CD4-positive, alpha-beta T cell (primary cell): ENCODE results near the gene GLIS1. TPM values are rescaled to one million over a fixed set of nuclear protein-coding genes. Genes with fewer than 3 reads are reported as not detected.

Source experiments
- ATAC-seq: fragments of 200-7000 bp; cut with Tn5 transposase; one replicate; pipeline ENCODE4 v1.10.0; 2022; ENCODE audit warnings: mild to moderate bottlenecking; ENCODE audit not compliant: poor library complexity
- CTCF ChIA-PET: fragments of 350-600 bp; sonication (Branson Sonifier 250); formaldehyde crosslinking; loops from one replicate; lab custom pipeline; 2021; ENCODE audit warnings: antibody characterized with exemption, inconsistent platforms; lab: Charles Lee
- POLR2A ChIA-PET: fragments of 350-600 bp; sonication (Branson Sonifier 250); formaldehyde crosslinking; loops from one replicate; lab custom pipeline; 2021; ENCODE audit warnings: antibody characterized with exemption, inconsistent platforms; lab: Charles Lee
- DNase-seq, 14 experiments: peaks; one replicate each; pipeline ENCODE4 v3.0.0-alpha.2; 2013 to 2020; ENCODE audit warnings: mixed read lengths in 2 of 14
- H3K27ac ChIP-seq, 2 donors: one replicate each; pipeline versions ENCODE4 v1.5.1 to v1.7.0; 2013; ENCODE audit warnings: low read length in 2 of 2, low read depth in 1 of 2, mild to moderate bottlenecking in 1 of 2
- H3K27me3 ChIP-seq, 2 experiments: 1 replicate in 1 of 2; 2 replicates in 1 of 2; pipeline versions ENCODE4 v1.6.1 to v1.7.0; 2013; ENCODE audit warnings: low read length in 2 of 2, control low read depth in 1 of 2, mild to moderate bottlenecking in 1 of 2, moderate library complexity in 1 of 2; ENCODE audit not compliant: insufficient read depth in 2 of 2, control insufficient read depth in 1 of 2
- H3K36me3 ChIP-seq: one replicate; pipeline ENCODE4 v1.6.1; 2013; ENCODE audit warnings: low read length, control low read depth; ENCODE audit not compliant: insufficient read depth
- H3K4me1 ChIP-seq: one replicate; pipeline ENCODE4 v1.6.1; 2013; ENCODE audit warnings: low read length, control low read depth; ENCODE audit not compliant: insufficient read depth
- H3K4me3 ChIP-seq: one replicate; pipeline ENCODE4 v1.5.1; 2013; ENCODE audit warnings: mild to moderate bottlenecking, low read length, moderate library complexity
- H3K9me3 ChIP-seq, 2 experiments: 1 replicate in 1 of 2; 2 replicates in 1 of 2; pipeline versions ENCODE4 v1.6.1 to v1.7.0; 2013; ENCODE audit warnings: low read length in 2 of 2, mild to moderate bottlenecking in 2 of 2, control low read depth in 1 of 2, moderate library complexity in 1 of 2; ENCODE audit not compliant: control insufficient read depth in 1 of 2, insufficient read depth in 1 of 2
- H3K27ac Mint-ChIP-seq: one replicate; pipeline ENCODE4 v1.8.0; 2020; ENCODE audit warnings: mixed read lengths
- H3K27me3 Mint-ChIP-seq: one replicate; pipeline ENCODE4 v1.8.0; 2021; ENCODE audit warnings: mixed read lengths
- H3K36me3 Mint-ChIP-seq: one replicate; pipeline ENCODE4 v1.8.0; 2021; ENCODE audit warnings: low read depth, mixed read lengths
- H3K4me1 Mint-ChIP-seq: one replicate; pipeline ENCODE4 v1.8.0; 2021; ENCODE audit warnings: low read depth, mixed read lengths
- H3K4me3 Mint-ChIP-seq: one replicate; pipeline ENCODE4 v1.8.0; 2020; ENCODE audit warnings: mild to moderate bottlenecking, mixed read lengths
- H3K9me3 Mint-ChIP-seq: one replicate; pipeline ENCODE4 v1.8.0; 2020; ENCODE audit warnings: mixed read lengths
- intact Hi-C, 2 experiments: fragments of 100-400 bp; cut with DNase I in 1 of 2; cut with micrococcal nuclease in 1 of 2; formaldehyde crosslinking; loops; one replicate each; pipeline versions ENCODE4 v1.15.1 to v1.9.0; 2023 to 2025; cut with DNase I, micrococcal nuclease
- total RNA-seq, 174 experiments: library from RNA in 2 of 174; stranded (reverse) in 2 of 174; gene quantifications; one replicate each; pipeline ENCODE4 v1.2.3 and lab custom pipeline; 2021 to 2026
- TF ChIP-seq, protein P1 (sequence below): fragments of 200-600 bp; IDR thresholded peaks from one replicate; pipeline ENCODE4 v1.8.0; 2022; ENCODE audit warnings: antibody characterized with exemption, mild to moderate bottlenecking

GLIS1 gene
- total RNA-seq, 2 experiments from 2014 or later = not detected

DNA sequence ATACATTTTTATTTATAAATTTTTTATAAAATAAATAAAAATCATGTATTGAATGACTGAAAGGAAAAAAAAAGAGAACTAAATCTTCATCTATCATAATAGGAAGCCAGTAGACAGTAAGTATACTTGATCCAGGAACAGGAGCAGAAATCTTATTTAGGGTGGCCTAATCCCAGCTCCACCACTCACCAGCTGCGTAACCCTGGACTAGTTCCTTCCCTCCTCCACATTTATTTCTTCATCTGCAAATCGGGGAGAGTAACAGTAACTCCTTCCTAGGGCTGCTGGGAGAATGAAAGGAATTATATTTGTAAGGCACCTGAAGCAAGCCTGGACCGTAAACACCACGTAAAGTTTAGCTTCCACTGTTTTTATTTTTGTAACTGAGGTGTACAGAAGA, 17.9 kb downstream of the GLIS1 start:
- H3K4me3 Mint-ChIP-seq = no peak overlapping the region
- no peak for DNase-seq
- no peak overlapping the region for H3K27ac Mint-ChIP-seq
- H3K9me3 Mint-ChIP-seq = no peaks in the 10 kb centered on the region
- no peak overlapping the region for H3K4me3 ChIP-seq
- H3K36me3 ChIP-seq = no peaks in the 10 kb centered on the region
- no peaks in the 10 kb centered on the region for H3K4me1 Mint-ChIP-seq
- H3K9me3 ChIP-seq = no peaks in the 10 kb centered on the region
- no peaks in the 10 kb centered on the region for H3K36me3 Mint-ChIP-seq
- ChIA-PET CTCF (no interaction called here), POLR2A (no interaction called here)
- TF ChIP-seq, protein P1, sequence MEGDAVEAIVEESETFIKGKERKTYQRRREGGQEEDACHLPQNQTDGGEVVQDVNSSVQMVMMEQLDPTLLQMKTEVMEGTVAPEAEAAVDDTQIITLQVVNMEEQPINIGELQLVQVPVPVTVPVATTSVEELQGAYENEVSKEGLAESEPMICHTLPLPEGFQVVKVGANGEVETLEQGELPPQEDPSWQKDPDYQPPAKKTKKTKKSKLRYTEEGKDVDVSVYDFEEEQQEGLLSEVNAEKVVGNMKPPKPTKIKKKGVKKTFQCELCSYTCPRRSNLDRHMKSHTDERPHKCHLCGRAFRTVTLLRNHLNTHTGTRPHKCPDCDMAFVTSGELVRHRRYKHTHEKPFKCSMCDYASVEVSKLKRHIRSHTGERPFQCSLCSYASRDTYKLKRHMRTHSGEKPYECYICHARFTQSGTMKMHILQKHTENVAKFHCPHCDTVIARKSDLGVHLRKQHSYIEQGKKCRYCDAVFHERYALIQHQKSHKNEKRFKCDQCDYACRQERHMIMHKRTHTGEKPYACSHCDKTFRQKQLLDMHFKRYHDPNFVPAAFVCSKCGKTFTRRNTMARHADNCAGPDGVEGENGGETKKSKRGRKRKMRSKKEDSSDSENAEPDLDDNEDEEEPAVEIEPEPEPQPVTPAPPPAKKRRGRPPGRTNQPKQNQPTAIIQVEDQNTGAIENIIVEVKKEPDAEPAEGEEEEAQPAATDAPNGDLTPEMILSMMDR = no peak
- ATAC-seq = no peak
- H3K4me1 ChIP-seq = no peaks in the 10 kb centered on the region
- intact Hi-C loops = no loop called here
- H3K27me3 Mint-ChIP-seq = peaks cover 9% of the 10 kb centered on the region
- H3K27ac ChIP-seq = no peak overlapping the region
- no peaks in the 10 kb centered on the region for H3K27me3 ChIP-seq

- no peak overlapping the region for H3K27ac Mint-ChIP-seq
- H3K4me1 Mint-ChIP-seq = no peaks in the 10 kb centered on the region
- Histone ChIP-seq H3K27me3 (no peaks in the 10 kb centered on the region), H3K36me3 (no peaks in the 10 kb centered on the region), H3K27ac (no peak overlapping the region), H3K4me3 (no peak overlapping the region), H3K4me1 (no peaks in the 10 kb centered on the region), H3K9me3 (no peaks in the 10 kb centered on the region)
- CTCF ChIA-PET = no interaction called here
- H3K36me3 Mint-ChIP-seq = no peaks in the 10 kb centered on the region
- DNase-seq (no peak), ATAC-seq (no peak)
- POLR2A ChIA-PET = no interaction called here
- no peaks in the 10 kb centered on the region for H3K9me3 Mint-ChIP-seq
- TF ChIP-seq, protein P1 = no peak
- intact Hi-C loops = no loop called here
- no peak overlapping the region for H3K4me3 Mint-ChIP-seq
- H3K27me3 Mint-ChIP-seq = peaks cover 9% of the 10 kb centered on the region
Observed at GRCh38 chr1:53719469-53719868, 19.5 kb downstream of the GLIS1 start.

DNA sequence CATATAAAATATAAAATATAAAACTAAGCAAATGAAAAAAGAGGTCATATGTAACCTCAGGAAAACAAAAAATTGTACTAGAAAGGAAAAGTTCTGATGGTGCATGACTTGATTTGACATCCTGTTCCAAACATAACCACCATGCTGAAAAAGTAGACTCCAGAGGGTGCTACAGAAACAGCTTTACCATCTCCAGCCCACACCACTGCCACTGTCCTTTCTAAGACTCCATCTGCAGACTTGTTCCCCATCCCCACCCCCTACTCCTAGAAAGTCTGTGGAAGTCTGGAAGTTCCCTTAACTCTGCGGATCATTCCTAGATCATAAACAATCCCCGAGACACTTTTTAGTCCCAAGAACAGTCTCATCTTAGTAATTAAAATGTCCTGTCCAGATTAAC, 20.5 kb downstream of the GLIS1 start:
- H3K9me3 ChIP-seq = no peaks in the 10 kb centered on the region
- Mint-ChIP-seq H3K4me1 (no peaks in the 10 kb centered on the region), H3K36me3 (no peaks in the 10 kb centered on the region), H3K4me3 (no peak overlapping the region), H3K27ac (no peak overlapping the region), H3K9me3 (no peaks in the 10 kb centered on the region), H3K27me3 (peaks cover 9% of the 10 kb centered on the region)
- ATAC-seq (no peak), DNase-seq (no peak)
- H3K36me3 ChIP-seq = no peaks in the 10 kb centered on the region
- intact Hi-C loops = no loop called here
- H3K27ac ChIP-seq = no peak overlapping the region
- ChIA-PET POLR2A (no interaction called here), CTCF (no interaction called here)
- no peaks in the 10 kb centered on the region for H3K4me1 ChIP-seq
- H3K27me3 ChIP-seq = peaks cover 0 to 2% of the 10 kb centered on the region in 2 experiments
- no peak overlapping the region for H3K4me3 ChIP-seq
- TF ChIP-seq, protein P1 = no peak
